Parathyroid adenoma (tissue), 2 donors: ENCODE results near the gene PRKACG.

Experiments
- H2AFZ ChIP-seq: fragments of 300-600 bp; sonication (generic); one replicate; pipeline ENCODE4 v1.7.0; 2017; ENCODE audit warnings: antibody characterized with exemption, mild to moderate bottlenecking
- H3K27ac ChIP-seq: fragments of 300-600 bp; sonication (generic); one replicate; pipeline ENCODE4 v1.7.0; 2017
- H3K27me3 ChIP-seq: fragments of 300-600 bp; sonication (generic); one replicate; pipeline ENCODE4 v1.7.0; 2017; ENCODE audit warnings: low read length; ENCODE audit not compliant: control insufficient read depth, insufficient read depth
- H3K36me3 ChIP-seq: fragments of 300-600 bp; sonication (generic); one replicate; pipeline ENCODE4 v1.7.0; 2017; ENCODE audit warnings: low read length; ENCODE audit not compliant: control insufficient read depth, insufficient read depth
- H3K4me1 ChIP-seq: fragments of 300-600 bp; sonication (generic); one replicate; pipeline ENCODE4 v1.7.0; 2017; ENCODE audit warnings: control low read depth
- H3K4me2 ChIP-seq: fragments of 300-600 bp; sonication (generic); one replicate; pipeline ENCODE4 v1.7.0; 2017; ENCODE audit warnings: low read length
- H3K4me3 ChIP-seq: fragments of 300-600 bp; sonication (generic); one replicate; pipeline ENCODE4 v1.7.0; 2017; ENCODE audit warnings: low read depth, low read length
- H3K79me2 ChIP-seq: fragments of 300-600 bp; sonication (generic); one replicate; pipeline ENCODE4 v1.7.0; 2017; ENCODE audit warnings: control low read depth
- H3K9ac ChIP-seq: fragments of 300-600 bp; sonication (generic); one replicate; pipeline ENCODE4 v1.7.0; 2017; ENCODE audit warnings: mild to moderate bottlenecking
- H3K9me3 ChIP-seq: fragments of 300-600 bp; sonication (generic); one replicate; pipeline ENCODE4 v1.7.0; 2017; ENCODE audit warnings: low read length; ENCODE audit not compliant: control insufficient read depth
- CTCF ChIP-seq: fragments of 300-600 bp; sonication (generic); IDR thresholded peaks from one replicate; pipeline ENCODE4 v1.7.0; 2017; ENCODE audit warnings: antibody characterized with exemption, mild to moderate bottlenecking
- donor health status: primary hyperparathyroidism.

The PRKACG gene

GRCh38 chr9:69013382-69013727 lies 558 bp downstream of the PRKACG start:
- no peak overlapping the region for H3K27ac ChIP-seq
- no peak overlapping the region for H3K4me2 ChIP-seq
- no peaks in the 10 kb centered on the region for H3K79me2 ChIP-seq
- no peaks in the 10 kb centered on the region for H3K36me3 ChIP-seq
- no peaks in the 10 kb centered on the region for H3K27me3 ChIP-seq
- H3K4me1 ChIP-seq = no peaks in the 10 kb centered on the region
- H3K9me3 ChIP-seq = no peaks in the 10 kb centered on the region
- H3K4me3 ChIP-seq = no peak overlapping the region
- H3K9ac ChIP-seq = no peak overlapping the region
- no peak overlapping the region for H2AFZ ChIP-seq
- TF ChIP-seq CTCF = no peak

- no peak overlapping the region for H3K27ac ChIP-seq
- no peak overlapping the region for H3K4me2 ChIP-seq
- no peaks in the 10 kb centered on the region for H3K4me1 ChIP-seq
- no peak overlapping the region for H3K4me3 ChIP-seq
- no peaks in the 10 kb centered on the region for H3K79me2 ChIP-seq
- TF ChIP-seq CTCF = no peak
- H3K9ac ChIP-seq = no peak overlapping the region
- no peaks in the 10 kb centered on the region for H3K9me3 ChIP-seq
- H3K36me3 ChIP-seq = no peaks in the 10 kb centered on the region
- H3K27me3 ChIP-seq = no peaks in the 10 kb centered on the region
- no peak overlapping the region for H2AFZ ChIP-seq
Observed at GRCh38 chr9:69012696-69013381, 1.1 kb downstream of the PRKACG start.

- Histone ChIP-seq H3K36me3 (no peaks in the 10 kb centered on the region), H3K27ac (no peak overlapping the region), H3K4me1 (no peaks in the 10 kb centered on the region), H3K79me2 (no peaks in the 10 kb centered on the region), H2AFZ (no peak overlapping the region), H3K4me2 (no peak overlapping the region), H3K9me3 (no peaks in the 10 kb centered on the region), H3K4me3 (no peak overlapping the region), H3K9ac (no peak overlapping the region), H3K27me3 (no peaks in the 10 kb centered on the region)
- no peak for TF ChIP-seq CTCF
Observed at GRCh38 chr9:69009708-69010107, 4.2 kb downstream of the PRKACG start.

GRCh38 chr9:69004836-69005235 lies 9.1 kb downstream of the PRKACG start:
- H3K9me3 ChIP-seq = no peaks in the 10 kb centered on the region
- H2AFZ ChIP-seq = no peak overlapping the region
- no peak overlapping the region for H3K9ac ChIP-seq
- H3K27ac ChIP-seq = no peak overlapping the region
- H3K27me3 ChIP-seq = no peaks in the 10 kb centered on the region
- H3K4me2 ChIP-seq = no peak overlapping the region
- H3K36me3 ChIP-seq = no peaks in the 10 kb centered on the region
- no peak for TF ChIP-seq CTCF
- no peaks in the 10 kb centered on the region for H3K4me1 ChIP-seq
- no peak overlapping the region for H3K4me3 ChIP-seq
- H3K79me2 ChIP-seq = no peaks in the 10 kb centered on the region

- Histone ChIP-seq H2AFZ (no peak overlapping the region), H3K27me3 (no peaks in the 10 kb centered on the region), H3K79me2 (no peaks in the 10 kb centered on the region), H3K36me3 (no peaks in the 10 kb centered on the region), H3K9ac (no peak overlapping the region), H3K4me3 (no peak overlapping the region), H3K9me3 (no peaks in the 10 kb centered on the region), H3K27ac (no peak overlapping the region), H3K4me1 (no peaks in the 10 kb centered on the region), H3K4me2 (no peak overlapping the region)
- no peak for TF ChIP-seq CTCF
Observed at GRCh38 chr9:69003051-69003450, 10.9 kb downstream of the PRKACG start.
